ENCODE data around the gene PNLIPRP2. TPM values are rescaled to one million over a fixed set of nuclear protein-coding genes. Genes with fewer than 3 reads are reported as not detected.

Gene PNLIPRP2
- total and polyA plus RNA-seq, 2 of the 8 experiments (the other 6 are each of a cell fraction or from before 2014, with no cell fraction given) = 0.11 TPM; not detected in 1

GRCh38 chr10:116632596-116633215 is 12.0 kb downstream of the PNLIPRP2 start (continued):
- TF ChIP-seq SAP30 (IDR thresholded peaks at IDR 0.05; ENCODE audit: insufficient read depth, insufficient replicate concordance, low read length) = no peak
- TF ChIP-seq MAFK (IDR thresholded peaks at IDR 0.05; ENCODE audit: low read depth, low read length) = no peak
- TF ChIP-seq CHD7 (IDR thresholded peaks at IDR 0.05; ENCODE audit: insufficient replicate concordance, low read length) = no peak
- TF ChIP-seq TEAD4 (IDR thresholded peaks at IDR 0.05; ENCODE audit: low read depth, low read length) = no peak
- TF ChIP-seq POLR2AphosphoS5 (IDR thresholded peaks at IDR 0.05; ENCODE audit: low read depth, low read length) = no peak
- no peak for TF ChIP-seq BACH1 (IDR thresholded peaks at IDR 0.05; ENCODE audit: low read length)
- TF ChIP-seq CREB1 (IDR thresholded peaks at IDR 0.05) = no peak
- no peak for TF ChIP-seq EGR1 (IDR thresholded peaks at IDR 0.05; ENCODE audit: borderline replicate concordance, low read depth, low read length)
